ENCODE results near the gene FANCL.
"Not testable (repeated sequence)": the region's sequence is repeated elsewhere in the genome, so short reads cannot be mapped to it uniquely, and the experiment has no call there.

The FANCL gene

DNA sequence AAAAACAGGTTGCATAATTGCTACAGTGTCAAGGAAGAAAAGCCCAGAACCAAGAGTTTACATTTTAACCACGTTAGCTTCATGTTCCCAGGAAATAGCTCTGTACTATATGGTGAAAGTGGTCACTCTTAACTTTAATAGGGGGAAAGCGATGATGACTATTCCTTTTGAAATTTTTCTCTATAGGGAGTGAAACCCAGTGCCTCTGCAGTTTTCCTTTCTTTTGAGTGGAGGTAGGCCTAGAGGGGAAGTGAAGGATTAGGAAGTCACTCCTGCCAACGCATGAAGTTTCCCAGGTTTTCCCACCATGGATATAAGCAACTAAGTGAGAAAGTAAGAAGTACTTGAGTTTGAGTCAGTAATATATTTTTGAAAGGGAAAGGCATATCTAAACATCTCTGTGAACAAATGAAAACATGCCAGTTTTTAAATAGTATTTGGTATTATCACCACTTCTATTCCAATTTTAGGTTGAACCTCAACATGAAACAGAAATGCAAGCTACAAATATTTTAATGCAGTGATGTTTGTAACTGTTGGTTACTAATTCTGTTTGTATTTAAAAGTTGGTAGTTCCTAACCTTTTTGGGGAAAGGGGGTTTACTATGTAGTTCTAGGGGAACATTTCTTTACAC lies 102.6 kb downstream of the FANCL start:
- no peak for DNase-seq

- DNase-seq: no peak
These were observed 103.3 kb downstream of the FANCL start for GRCh38 chr2:58137856-58138255.

GRCh38 chr2:58137221-58137620 lies 103.9 kb downstream of the FANCL start:
- DNase-seq: no peak

GRCh38 chr2:58135861-58136260 lies 105.3 kb downstream of the FANCL start:
- no peak for DNase-seq

GRCh38 chr2:58133395-58133794 lies 107.7 kb downstream of the FANCL start:
- no peak for DNase-seq

DNA sequence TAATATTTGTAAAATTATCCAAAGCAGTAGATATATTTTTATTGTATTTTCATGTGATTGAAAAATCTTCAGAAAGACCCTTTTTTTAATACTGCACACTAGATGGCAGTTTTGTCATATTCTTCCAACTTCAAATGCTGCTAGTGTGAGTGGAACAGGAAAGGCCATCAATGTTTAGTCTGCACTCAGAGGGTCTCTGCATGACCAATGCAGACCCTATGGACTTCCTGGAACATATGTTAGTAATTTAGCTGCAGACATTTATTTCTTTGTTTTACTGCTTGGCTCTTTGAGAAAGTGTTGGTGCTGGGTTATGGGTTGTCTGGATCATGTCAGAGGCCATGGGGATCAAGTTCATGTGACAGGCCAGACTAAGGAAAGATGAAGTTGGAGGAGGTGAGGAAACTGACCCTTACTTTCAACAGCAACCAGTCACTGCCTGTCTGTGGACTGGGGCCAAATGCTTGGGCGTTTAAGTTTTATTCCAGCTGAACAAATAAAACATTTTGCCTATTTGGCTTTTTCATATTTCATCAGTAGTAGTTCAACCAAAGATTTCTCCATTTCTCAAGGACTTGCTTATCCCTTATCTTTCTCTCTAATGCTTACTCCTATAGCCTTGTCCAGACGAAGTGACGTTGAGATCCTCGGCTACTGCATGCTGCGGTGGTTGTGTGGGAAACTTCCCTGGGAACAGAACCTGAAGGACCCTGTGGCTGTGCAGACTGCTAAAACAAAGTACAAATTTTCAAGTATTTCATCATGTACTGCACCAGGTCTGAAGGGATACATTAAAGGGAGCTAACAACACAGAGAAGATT lies 109.7 kb downstream of the FANCL start:
- DNase-seq: no peak

GRCh38 chr2:58130238-58130637 lies 110.9 kb downstream of the FANCL start:
- DNase-seq: no peak

- no peak for DNase-seq
These were observed 114.0 kb downstream of the FANCL start for GRCh38 chr2:58127111-58127510.

DNA sequence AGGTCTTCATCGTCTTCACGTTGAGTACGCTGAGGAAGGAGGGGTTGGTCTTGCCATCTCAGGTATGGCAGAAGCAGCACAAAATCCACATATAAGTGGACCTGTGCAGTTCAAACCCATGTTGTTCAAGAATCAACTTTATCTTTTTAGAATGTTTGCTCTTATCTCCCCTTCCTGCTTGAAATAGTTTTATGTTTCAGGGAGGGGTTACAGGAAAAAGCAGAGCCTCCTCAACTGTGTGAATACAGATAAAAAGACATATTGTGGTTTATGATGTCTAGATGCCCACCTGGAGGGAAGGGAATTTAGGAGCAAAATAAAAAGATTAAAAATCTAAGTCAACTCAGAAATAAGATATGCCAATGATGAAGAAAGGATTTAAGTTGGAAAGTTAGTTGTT lies 118.6 kb downstream of the FANCL start:
- no peak for DNase-seq

DNA sequence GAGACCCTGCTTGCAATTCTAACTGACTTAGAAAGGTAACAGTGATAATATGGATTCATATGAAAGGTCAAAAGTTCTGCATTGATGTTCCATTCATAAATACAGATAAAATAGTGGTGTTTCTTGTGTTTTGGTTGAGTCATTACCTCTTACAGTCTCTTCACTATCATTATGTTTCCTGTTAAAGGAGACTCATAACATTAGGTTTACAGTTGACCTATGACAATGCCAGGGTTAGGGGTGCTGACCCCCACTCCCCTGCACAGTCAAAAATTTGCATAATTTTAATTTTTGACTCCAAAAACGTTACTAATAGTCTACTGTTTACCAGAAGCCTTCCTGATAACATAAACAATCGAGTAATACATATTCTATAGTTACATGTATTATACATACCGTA lies 119.1 kb downstream of the FANCL start:
- DNase-seq: no peak

DNA sequence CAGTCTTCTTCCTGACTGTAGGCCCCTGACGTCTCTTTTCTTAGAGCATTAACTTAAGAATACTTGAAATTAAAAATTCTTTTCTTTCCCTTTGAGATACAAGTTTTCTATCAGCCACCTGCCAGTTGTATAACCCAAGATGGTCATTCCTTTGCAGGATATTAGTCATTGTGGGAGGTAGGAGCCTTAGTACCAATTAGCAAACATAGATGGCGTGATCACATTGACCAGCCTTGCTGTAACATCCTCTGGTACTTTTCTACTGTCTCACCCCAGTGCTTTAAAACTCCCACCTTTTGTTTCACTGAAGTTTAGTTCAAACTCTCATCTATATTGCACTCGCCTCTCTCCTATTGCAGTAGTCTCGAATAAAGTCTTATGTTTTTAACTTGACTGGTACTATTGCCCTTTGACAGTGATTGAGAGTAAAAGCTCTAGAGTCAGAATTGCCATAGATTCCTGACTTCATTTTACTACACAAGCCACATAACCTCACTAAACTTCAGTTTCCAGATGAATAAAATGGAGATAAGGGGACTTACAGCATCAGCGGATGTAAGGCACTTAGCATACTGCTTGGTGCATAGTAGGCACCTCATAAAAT lies 120.4 kb downstream of the FANCL start:
- DNase-seq: no peak

DNA sequence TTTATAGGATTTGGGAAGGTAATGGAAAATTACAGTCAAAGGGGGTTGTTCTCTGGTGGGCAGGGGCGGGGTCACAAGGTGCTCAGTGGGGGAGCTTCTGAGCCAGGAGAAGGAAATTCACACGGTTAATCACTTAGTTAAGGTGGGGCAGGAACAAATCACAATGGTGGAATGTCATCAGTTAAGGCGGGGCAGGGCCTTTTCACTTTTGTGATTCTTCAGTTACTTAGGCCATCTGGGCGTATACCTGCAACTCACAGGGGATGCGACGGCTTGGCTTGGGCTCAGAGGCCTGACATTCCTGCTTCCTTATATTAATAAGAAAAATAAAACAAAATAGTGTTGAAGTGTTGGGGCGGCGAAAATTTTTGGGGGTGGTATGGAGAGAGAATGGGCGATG lies 127.6 kb downstream of the FANCL start:
- DNase-seq: not testable (repeated sequence)

DNA sequence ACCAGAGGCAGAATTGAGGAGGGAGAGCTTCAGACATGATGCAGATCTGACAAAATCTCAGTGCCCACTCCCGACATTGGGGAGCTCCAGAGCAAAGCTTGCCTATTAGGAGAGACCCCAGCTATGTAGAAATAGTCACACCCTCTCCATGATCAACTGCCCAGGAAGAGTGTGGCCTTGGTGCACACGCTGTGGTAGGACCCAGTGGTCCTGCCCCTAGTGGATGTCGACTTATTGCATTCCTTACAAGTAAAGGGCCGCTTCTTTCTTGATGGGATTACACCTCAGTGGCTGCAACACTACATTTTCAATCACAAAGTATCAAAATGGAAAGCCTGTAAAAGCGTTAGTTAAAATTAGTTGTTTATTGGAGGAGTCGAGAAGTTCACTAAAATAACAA lies 130.4 kb downstream of the FANCL start:
- DNase-seq: no peak

GRCh38 chr2:58109481-58109880 lies 131.6 kb downstream of the FANCL start:
- no peak for DNase-seq

All from CD4-positive, alpha-beta T cell treated with Interferon gamma for 1 hour (primary cell).